ENCODE results near the gene S100A11.

The S100A11 gene

DNA sequence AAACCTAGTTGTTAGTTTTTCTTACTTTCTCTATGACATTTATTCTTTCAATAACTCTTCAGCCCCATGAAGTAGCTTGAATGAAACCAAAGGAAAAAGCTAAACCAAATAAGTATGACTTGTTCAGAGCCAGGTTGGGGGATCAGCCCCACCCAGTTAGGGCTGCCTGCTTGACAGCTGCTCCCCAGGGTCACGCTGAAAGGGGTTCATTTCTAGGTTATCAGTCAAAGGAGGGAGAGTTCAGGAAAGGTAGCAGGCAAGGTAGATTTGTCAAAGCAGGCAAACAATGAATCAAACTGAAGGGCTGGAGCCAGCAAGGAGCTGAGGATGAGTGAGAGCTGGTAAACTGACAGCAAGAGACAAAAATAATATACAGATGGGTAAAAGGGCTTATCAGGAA, 3.1 kb upstream of the S100A11 start:
- Histone ChIP-seq H3K4me3 (no peak overlapping the region), H3K27ac (no peak overlapping the region)
- TF ChIP-seq, protein P1, sequence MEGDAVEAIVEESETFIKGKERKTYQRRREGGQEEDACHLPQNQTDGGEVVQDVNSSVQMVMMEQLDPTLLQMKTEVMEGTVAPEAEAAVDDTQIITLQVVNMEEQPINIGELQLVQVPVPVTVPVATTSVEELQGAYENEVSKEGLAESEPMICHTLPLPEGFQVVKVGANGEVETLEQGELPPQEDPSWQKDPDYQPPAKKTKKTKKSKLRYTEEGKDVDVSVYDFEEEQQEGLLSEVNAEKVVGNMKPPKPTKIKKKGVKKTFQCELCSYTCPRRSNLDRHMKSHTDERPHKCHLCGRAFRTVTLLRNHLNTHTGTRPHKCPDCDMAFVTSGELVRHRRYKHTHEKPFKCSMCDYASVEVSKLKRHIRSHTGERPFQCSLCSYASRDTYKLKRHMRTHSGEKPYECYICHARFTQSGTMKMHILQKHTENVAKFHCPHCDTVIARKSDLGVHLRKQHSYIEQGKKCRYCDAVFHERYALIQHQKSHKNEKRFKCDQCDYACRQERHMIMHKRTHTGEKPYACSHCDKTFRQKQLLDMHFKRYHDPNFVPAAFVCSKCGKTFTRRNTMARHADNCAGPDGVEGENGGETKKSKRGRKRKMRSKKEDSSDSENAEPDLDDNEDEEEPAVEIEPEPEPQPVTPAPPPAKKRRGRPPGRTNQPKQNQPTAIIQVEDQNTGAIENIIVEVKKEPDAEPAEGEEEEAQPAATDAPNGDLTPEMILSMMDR (IDR thresholded peaks at IDR 0.05) = no peak
- DNase-seq (ENCODE audit: low spot score) = no peak

DNA sequence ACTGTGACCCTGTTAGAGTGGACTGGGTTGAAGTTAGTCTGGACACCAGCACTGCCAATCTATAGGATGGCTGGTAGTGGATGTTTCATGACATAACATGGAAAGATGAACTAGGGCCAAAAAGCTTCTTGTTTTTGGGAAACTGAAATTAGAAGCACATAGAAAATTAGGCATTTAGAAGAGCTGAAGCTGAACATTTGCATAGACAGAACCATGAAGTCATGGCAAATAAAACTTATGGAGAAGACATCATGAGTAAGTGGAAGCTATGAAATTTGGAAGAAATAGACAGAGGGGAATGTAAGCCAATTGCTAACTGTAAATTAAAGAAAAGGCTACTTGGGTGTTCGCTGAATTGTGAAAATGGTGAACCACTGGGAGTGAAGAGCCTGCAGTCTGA, 2.7 kb upstream of the S100A11 start:
- no peak for DNase-seq (ENCODE audit: low spot score)
- TF ChIP-seq, protein P1 (IDR thresholded peaks at IDR 0.05) = no peak
- no peak overlapping the region for H3K4me3 ChIP-seq
- H3K27ac ChIP-seq = no peak overlapping the region

DNA sequence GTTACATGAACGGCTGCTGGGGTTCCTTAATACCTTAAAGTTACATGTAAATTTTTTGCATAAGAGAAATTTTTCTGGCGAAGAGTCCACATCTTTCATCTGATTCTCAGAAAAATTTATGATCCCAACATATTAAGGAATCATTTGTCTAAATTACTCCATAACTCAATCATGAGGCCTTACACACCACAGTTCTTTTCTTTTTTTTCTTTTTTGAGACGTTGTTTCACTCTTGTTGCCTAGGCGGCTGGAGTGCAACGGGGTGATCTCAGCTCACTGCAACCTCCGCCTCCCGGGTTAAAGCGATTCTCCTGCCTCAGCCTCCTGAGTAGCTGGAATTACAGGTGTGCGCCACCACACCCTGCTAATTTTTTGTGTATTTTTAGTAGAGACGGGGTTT, 2.1 kb upstream of the S100A11 start:
- Histone ChIP-seq H3K27ac (peak overlapping the region in 1 of 2 donors; percentile 23), H3K4me3 (no peak overlapping the region)
- TF ChIP-seq, protein P1 (IDR thresholded peaks at IDR 0.05) = no peak
- DNase-seq (ENCODE audit: low spot score) = no peak

DNA sequence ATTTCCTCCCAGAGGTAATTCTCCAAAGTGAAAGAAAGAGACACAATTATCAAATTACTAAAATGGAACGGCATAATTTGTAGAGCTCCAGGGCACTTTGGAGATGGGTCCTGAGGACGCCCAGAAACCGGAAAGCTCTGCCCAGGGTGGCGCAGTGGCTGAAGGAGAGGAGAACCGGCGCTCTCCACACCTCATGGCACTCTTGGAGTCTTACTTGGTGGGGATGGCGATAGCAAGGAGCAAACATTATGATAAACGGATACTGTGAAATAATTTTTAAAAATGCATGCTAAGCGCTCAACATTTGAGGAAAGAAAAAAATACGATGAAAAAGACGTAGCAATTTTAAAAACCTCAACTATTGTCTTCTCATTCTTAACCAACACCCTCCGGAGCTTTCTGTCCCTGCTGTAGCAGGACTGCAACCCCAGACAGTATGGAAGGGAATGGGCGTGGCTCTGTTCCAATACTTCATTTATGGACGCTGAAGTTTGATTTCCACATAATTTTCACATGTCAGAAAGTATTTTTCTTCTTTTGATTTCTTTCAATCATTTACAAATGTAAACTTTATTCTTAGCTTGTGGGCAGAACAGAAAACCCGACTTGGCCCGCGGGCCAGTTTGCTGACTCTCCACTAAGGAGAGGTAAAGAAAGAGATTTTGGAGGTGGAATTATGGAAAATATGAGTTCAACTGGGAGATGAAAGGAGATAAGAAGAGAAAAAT, 1.1 kb downstream of the S100A11 start:
- H3K4me3 ChIP-seq = peak overlapping the region; percentile 85
- DNase-seq (ENCODE audit: low spot score) = no peak
- TF ChIP-seq, protein P1 (IDR thresholded peaks at IDR 0.05) = no peak
- H3K27ac ChIP-seq = peak overlapping the region; percentile 87 to 95

DNA sequence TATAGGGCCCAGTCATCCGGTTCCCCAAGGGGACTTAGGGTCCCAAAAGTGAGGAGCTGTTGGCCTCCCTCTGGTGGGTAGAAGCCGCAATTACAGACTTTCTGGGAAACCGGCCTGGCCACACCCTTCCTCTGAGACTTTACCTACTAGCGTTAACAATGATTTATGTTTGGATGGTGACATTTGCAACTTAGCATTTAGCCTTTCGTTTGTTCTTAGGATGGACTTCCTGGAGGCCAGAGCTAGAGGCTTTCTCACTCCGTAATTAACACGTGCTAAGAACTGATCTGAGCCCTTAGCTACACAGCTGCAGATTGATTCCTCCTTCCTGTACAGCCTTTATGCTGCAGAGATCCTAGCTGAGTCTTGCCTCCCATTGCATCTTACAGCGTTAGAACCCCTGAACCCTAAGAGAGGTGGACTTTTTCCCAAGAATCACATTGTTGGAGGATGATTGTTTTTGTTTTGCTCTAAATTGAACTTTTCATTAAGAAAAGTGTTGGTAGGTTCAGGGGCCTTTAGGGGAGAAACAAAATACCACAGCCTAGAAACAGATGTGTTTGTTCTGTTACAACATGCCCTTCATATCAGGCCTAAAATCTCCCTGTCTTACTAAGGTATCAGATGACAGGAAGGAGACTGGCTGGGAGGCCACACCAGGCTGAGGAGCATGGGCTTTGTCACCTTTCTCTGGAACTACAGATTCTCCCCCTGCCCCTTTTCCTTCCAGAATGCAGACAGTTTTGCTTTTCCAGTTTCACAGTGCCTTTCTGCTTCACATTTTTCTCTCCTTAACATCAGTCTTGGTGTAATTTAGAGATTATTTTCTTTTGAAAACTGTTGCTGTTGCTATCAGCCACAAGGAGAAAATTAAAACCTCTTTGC, 1.9 kb downstream of the S100A11 start:
- TF ChIP-seq, protein P1 (IDR thresholded peaks at IDR 0.05) = peak; percentile 49
- Histone ChIP-seq H3K27ac (peak overlapping the region; percentile 29 to 53), H3K4me3 (peak overlapping the region; percentile 85)
- DNase-seq (ENCODE audit: low spot score) = no peak

DNA sequence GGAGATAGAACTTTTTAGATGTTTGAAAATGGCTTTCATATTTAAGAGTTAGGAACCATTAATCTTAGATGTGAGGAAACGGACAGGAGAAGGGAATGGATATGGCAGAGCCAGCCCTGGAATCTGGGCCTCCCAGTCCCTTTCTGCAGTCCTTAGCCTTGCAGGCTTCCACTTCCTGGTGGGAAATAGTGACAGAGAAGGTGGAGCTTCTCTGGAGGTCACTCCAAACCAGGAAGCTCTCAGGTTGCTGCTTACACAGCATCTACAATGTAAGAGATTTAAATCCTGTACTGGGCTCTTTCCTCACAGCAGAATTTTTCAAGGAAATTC, 2.5 kb downstream of the S100A11 start:
- H3K4me3 ChIP-seq = peak overlapping the region; percentile 85
- H3K27ac ChIP-seq = peak overlapping the region; percentile 29 to 53
- TF ChIP-seq, protein P1 (IDR thresholded peaks at IDR 0.05) = no peak
- DNase-seq (ENCODE audit: low spot score) = no peak

DNA sequence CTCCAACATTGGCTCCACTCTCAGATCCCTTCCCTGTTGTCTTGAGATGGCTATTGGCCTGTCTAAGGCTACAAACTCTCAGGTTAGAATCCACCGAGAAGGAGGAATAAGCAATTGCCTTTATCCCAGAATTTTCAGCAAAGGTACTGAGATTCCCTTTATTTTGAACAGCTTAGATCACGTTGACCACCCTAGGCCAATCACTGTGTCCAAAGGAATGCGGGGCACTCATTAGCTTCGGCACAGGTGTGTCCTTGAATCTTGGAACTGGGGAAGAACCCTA, 6.9 kb downstream of the S100A11 start:
- no peak overlapping the region for H3K27ac ChIP-seq
- TF ChIP-seq, protein P1 (IDR thresholded peaks at IDR 0.05) = no peak
- no peak overlapping the region for H3K4me3 ChIP-seq
- no peak for DNase-seq (ENCODE audit: low spot score)

Measured in coronary artery (tissue), 2 donors.